Right atrium auricular region (tissue), 2 donors: Measurements from ENCODE around the gene LUC7L3. TPM values are rescaled to one million over a fixed set of nuclear protein-coding genes. Genes with fewer than 3 reads are reported as not detected.

Experiments
- DNase-seq: peaks from one replicate; pipeline ENCODE4 v3.0.0-alpha.2; 2019; ENCODE audit warnings: low spot score
- H3K27ac ChIP-seq, 2 donors: fragments of 200-600 bp; sonication (generic); 1 replicate in 1 of 2; 2 replicates in 1 of 2; pipeline ENCODE4 v1.5.1; 2016 to 2019
- H3K27me3 ChIP-seq, 2 donors: fragments of 200-600 bp; sonication (generic); one replicate each; pipeline versions ENCODE4 v1.5.1 to v1.6.0; 2017 to 2019
- H3K36me3 ChIP-seq: fragments of 200-600 bp; sonication (generic); one replicate; pipeline ENCODE4 v1.5.1; 2016
- H3K4me1 ChIP-seq, 2 donors: fragments of 200-600 bp; sonication (generic); one replicate each; pipeline versions ENCODE4 v1.5.1 to v1.6.0; 2017 to 2019
- H3K4me3 ChIP-seq, 2 donors: fragments of 200-600 bp; sonication (generic); 1 replicate in 1 of 2; 2 replicates in 1 of 2; pipeline ENCODE4 v1.5.1; 2017 to 2019; ENCODE audit warnings: mild to moderate bottlenecking in 1 of 2, moderate library complexity in 1 of 2
- H3K9me3 ChIP-seq, 2 donors: fragments of 200-600 bp; sonication (generic); one replicate each; pipeline ENCODE4 v1.5.1; 2019
- CTCF ChIP-seq, 2 donors: fragments of 200-600 bp; sonication (generic); IDR thresholded peaks; one replicate each; pipeline ENCODE4 v1.5.1; 2019; ENCODE audit warnings: antibody characterized with exemption in 2 of 2
- total RNA-seq, 2 donors: library from RNA; depleted of rRNA; stranded (reverse); fragments of >200 nt; gene quantifications; one replicate each; pipeline ENCODE4 v1.1.0, GENCODE V29; 2016

LUC7L3 gene
- 10 to 100 TPM; 19.6 to 31.3 TPM for total RNA-seq

GRCh38 chr17:50719144-50719923, at the start of gene LUC7L3:
LUC7L3 (plus strand) TSS chr17:50719603; CDS start chr17:50719733, 130 bp downstream.
- Histone ChIP-seq H3K36me3 (no peaks in the 10 kb centered on the region), H3K4me1 (peaks cover 0 to 36% of the 10 kb centered on the region in 2 donors), H3K4me3 (peak within 1 kb of the TSS; percentile 77 to 93), H3K27me3 (no peaks in the 10 kb centered on the region), H3K9me3 (no peaks in the 10 kb centered on the region), H3K27ac (peak within 1 kb of the TSS; percentile 98)
- DNase-seq: peak; percentile 93
- TF ChIP-seq CTCF (IDR thresholded peaks at IDR 0.05): no peak

GRCh38 chr17:50672071-50672470, 47.3 kb upstream of the LUC7L3 start:
- H3K27me3 ChIP-seq: no peaks in the 10 kb centered on the region
- DNase-seq: no peak
- no peaks in the 10 kb centered on the region for H3K36me3 ChIP-seq
- TF ChIP-seq CTCF (IDR thresholded peaks at IDR 0.05): no peak
- no peak overlapping the region for H3K4me3 ChIP-seq
- H3K4me1 ChIP-seq: no peaks in the 10 kb centered on the region
- H3K9me3 ChIP-seq: no peaks in the 10 kb centered on the region
- no peak overlapping the region for H3K27ac ChIP-seq

- H3K36me3 ChIP-seq: no peaks in the 10 kb centered on the region
- no peaks in the 10 kb centered on the region for H3K4me1 ChIP-seq
- no peaks in the 10 kb centered on the region for H3K27me3 ChIP-seq
- TF ChIP-seq CTCF (IDR thresholded peaks at IDR 0.05): no peak
- no peaks in the 10 kb centered on the region for H3K9me3 ChIP-seq
- peak overlapping the region; percentile 48 to 67 for H3K27ac ChIP-seq
- H3K4me3 ChIP-seq: no peak overlapping the region
- DNase-seq: peak; percentile 70
These were observed 46.4 kb upstream of the LUC7L3 start for GRCh38 chr17:50672831-50673551.

GRCh38 chr17:50675190-50675589, 44.2 kb upstream of the LUC7L3 start:
- Histone ChIP-seq H3K27ac (no peak overlapping the region), H3K4me3 (no peak overlapping the region), H3K9me3 (no peaks in the 10 kb centered on the region), H3K4me1 (no peaks in the 10 kb centered on the region), H3K36me3 (no peaks in the 10 kb centered on the region), H3K27me3 (no peaks in the 10 kb centered on the region)
- TF ChIP-seq CTCF (IDR thresholded peaks at IDR 0.05): no peak
- DNase-seq: no peak

GRCh38 chr17:50675627-50676026, 43.8 kb upstream of the LUC7L3 start:
- TF ChIP-seq CTCF (IDR thresholded peaks at IDR 0.05): no peak
- no peaks in the 10 kb centered on the region for H3K27me3 ChIP-seq
- no peak overlapping the region for H3K4me3 ChIP-seq
- H3K36me3 ChIP-seq: no peaks in the 10 kb centered on the region
- H3K27ac ChIP-seq: no peak overlapping the region
- H3K9me3 ChIP-seq: no peaks in the 10 kb centered on the region
- no peaks in the 10 kb centered on the region for H3K4me1 ChIP-seq
- no peak for DNase-seq
